MCF 10A (cell line): ENCODE data around the gene BAIAP3. TPM values are rescaled to one million over a fixed set of nuclear protein-coding genes. Genes with fewer than 3 reads are reported as not detected.

Experiments
- BruUV-seq: library from RNA; stranded (reverse); fragments of 400-500 nt; replicated peaks from 2 replicates; lab custom pipeline; 2021; lab: Mats Ljungman, UMichigan
- CTCF ChIA-PET: fragments of 300-600 bp; sonication (Branson Sonifier 250); formaldehyde crosslinking; extraction: SDS; loops from one replicate; lab custom pipeline; 2021; ENCODE audit warnings: antibody characterized with exemption, inconsistent platforms; lab: Yijun Ruan, JAX
- POLR2A ChIA-PET: fragments of 300-600, 350-650 bp; sonication (Branson Sonifier 250); formaldehyde crosslinking; extraction: SDS; loops from one replicate; lab custom pipeline; 2020; ENCODE audit warnings: antibody characterized with exemption, inconsistent platforms; lab: Yijun Ruan, JAX
- DNase-seq: peaks from one replicate; pipeline ENCODE4 v3.0.0-alpha.2; 2018; ENCODE audit not compliant: unreplicated experiment
- H3K27ac Mint-ChIP-seq: one replicate; pipeline ENCODE4 v1.8.0; 2022; ENCODE audit warnings: mild to moderate bottlenecking, low read depth, mixed read lengths; ENCODE audit not compliant: unreplicated experiment
- H3K27me3 Mint-ChIP-seq: one replicate; pipeline ENCODE4 v1.8.0; 2022; ENCODE audit warnings: mixed read lengths; ENCODE audit not compliant: insufficient read depth, unreplicated experiment
- H3K36me3 Mint-ChIP-seq: one replicate; pipeline ENCODE4 v1.8.0; 2022; ENCODE audit warnings: mild to moderate bottlenecking, moderate library complexity, mixed read lengths; ENCODE audit not compliant: insufficient read depth, unreplicated experiment
- H3K4me1 Mint-ChIP-seq: one replicate; pipeline ENCODE4 v1.8.0; 2022; ENCODE audit warnings: mixed read lengths; ENCODE audit not compliant: insufficient read depth, unreplicated experiment
- H3K4me3 Mint-ChIP-seq: one replicate; pipeline ENCODE4 v1.8.0; 2022; ENCODE audit warnings: mild to moderate bottlenecking, moderate library complexity, mixed read lengths; ENCODE audit not compliant: unreplicated experiment
- H3K9me3 Mint-ChIP-seq: one replicate; pipeline ENCODE4 v1.8.0; 2022; ENCODE audit warnings: mixed read lengths; ENCODE audit not compliant: unreplicated experiment
- intact Hi-C: fragments of 100-400 bp; cut with micrococcal nuclease; formaldehyde crosslinking; loops from 2 replicates; pipeline ENCODE4 v1.14.1; 2022
- total RNA-seq: library from RNA; stranded (reverse); gene quantifications from 2 replicates; pipeline ENCODE4 v1.2.3, GENCODE V29; 2022
- TF ChIP-seq, protein P1 (sequence below): fragments of 200-600 bp; IDR thresholded peaks from one replicate; pipeline ENCODE4 v1.8.0; 2022; ENCODE audit warnings: antibody characterized with exemption, mild to moderate bottlenecking; ENCODE audit not compliant: unreplicated experiment

The BAIAP3 gene
- total RNA-seq, 1 experiment from 2014 or later, result 0.75 TPM

DNA sequence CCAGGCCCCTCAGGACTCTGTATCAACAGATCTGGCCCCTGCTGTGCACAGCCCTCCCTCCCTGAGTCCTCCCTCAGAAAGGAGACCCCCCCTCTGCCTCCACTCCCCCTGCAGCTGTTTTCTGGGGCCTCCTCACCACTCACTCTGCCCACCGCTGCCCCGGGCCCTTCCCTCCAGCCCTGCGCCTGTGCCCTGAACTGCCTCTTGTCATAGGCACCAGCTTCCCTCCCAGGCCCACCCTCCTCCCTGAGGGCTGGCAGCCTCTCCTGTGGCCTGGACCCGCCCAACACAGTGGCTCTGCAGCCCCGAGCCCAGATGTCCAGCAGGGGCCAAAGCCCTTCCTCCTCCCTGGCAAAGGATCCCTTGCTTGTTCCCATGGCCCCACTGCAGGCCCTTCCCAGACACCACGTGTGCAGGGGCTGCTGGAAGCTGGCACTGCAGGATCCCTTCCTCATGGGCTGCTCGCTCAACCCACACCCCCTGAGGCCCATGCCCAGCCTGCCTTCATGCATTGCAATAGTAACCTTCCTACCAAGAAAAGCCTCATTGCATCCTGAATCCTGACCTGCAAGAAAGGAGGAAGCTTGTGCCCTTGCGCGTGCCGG, 44.1 kb downstream of the BAIAP3 start:
- Mint-ChIP-seq H3K4me3 (no peak overlapping the region), H3K27me3 (no peaks in the 10 kb centered on the region), H3K36me3 (peaks cover 17% of the 10 kb centered on the region), H3K9me3 (no peaks in the 10 kb centered on the region), H3K27ac (no peak overlapping the region), H3K4me1 (peaks cover 5% of the 10 kb centered on the region)
- intact Hi-C loops, result no loop called here
- TF ChIP-seq, protein P1, sequence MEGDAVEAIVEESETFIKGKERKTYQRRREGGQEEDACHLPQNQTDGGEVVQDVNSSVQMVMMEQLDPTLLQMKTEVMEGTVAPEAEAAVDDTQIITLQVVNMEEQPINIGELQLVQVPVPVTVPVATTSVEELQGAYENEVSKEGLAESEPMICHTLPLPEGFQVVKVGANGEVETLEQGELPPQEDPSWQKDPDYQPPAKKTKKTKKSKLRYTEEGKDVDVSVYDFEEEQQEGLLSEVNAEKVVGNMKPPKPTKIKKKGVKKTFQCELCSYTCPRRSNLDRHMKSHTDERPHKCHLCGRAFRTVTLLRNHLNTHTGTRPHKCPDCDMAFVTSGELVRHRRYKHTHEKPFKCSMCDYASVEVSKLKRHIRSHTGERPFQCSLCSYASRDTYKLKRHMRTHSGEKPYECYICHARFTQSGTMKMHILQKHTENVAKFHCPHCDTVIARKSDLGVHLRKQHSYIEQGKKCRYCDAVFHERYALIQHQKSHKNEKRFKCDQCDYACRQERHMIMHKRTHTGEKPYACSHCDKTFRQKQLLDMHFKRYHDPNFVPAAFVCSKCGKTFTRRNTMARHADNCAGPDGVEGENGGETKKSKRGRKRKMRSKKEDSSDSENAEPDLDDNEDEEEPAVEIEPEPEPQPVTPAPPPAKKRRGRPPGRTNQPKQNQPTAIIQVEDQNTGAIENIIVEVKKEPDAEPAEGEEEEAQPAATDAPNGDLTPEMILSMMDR, result no peak
- no TSS peak for BruUV-seq
- no peak for DNase-seq
- ChIA-PET CTCF (interaction anchor here (1.4 kb wide), 1 partner anchor 14 kb away, joined by 4 read pairs; no protein-coding TSS in a partner anchor), POLR2A (interaction anchor here (0.8 kb wide), 1 partner anchor 26 kb away, joined by 3 read pairs; no protein-coding TSS in a partner anchor)

DNA sequence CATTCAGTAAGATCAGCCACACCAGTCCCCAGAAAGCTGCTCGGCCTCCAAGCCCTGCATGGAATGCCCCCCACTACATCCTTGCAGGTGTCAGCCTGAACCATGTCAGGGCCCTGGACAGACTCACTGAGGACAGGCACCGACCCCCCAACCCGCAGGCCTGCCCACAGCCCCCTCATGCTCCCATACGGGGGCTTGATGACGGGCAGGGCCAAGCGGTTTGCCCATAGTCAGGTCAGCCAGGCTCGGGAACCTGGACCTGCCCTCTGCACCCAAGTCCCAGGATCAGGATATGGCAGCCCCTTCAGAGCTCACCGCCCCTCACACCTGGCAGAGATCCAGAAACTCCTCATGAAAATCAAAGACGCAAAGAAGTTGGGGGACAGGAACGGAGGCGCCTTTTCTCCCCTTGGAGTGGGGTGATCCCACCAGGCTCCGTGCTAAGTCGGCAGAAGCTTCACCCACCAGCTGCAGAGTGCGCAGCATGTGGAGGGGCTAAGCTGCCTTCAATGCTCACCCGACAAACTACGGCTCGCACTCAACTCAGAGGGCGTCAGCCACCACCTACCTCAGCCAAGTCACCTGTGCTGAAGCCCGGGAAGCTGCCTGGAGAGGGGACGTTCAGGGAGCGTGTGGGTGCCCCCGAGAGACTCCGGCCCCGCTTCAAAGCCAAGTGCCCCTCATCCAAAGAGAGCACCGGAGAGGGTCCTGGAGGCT, 44.8 kb downstream of the BAIAP3 start:
- peak overlapping the region; percentile 71 for H3K4me3 Mint-ChIP-seq
- peaks cover 25% of the 10 kb centered on the region for H3K36me3 Mint-ChIP-seq
- TF ChIP-seq, protein P1, result no peak
- no peak for DNase-seq
- POLR2A ChIA-PET, result interaction anchor here (0.6 to 1.9 kb wide), 8 partner anchors 14 to 1539 kb away, joined by 3 to 8 read pairs (median 4); partner anchors contain the start of genes UBE2I and UQCC4
- H3K27me3 Mint-ChIP-seq, result no peaks in the 10 kb centered on the region
- peak overlapping the region; percentile 35 for H3K27ac Mint-ChIP-seq
- BruUV-seq, result no TSS peak
- no peaks in the 10 kb centered on the region for H3K9me3 Mint-ChIP-seq
- intact Hi-C loops, result no loop called here
- CTCF ChIA-PET, result interaction anchor here (1.0 to 1.4 kb wide), 2 partner anchors 13 to 14 kb away, joined by 3 to 4 read pairs; no protein-coding TSS in a partner anchor
- H3K4me1 Mint-ChIP-seq, result peaks cover 5% of the 10 kb centered on the region

- no peaks in the 10 kb centered on the region for H3K27me3 Mint-ChIP-seq
- peak; percentile 74 for DNase-seq
- peak overlapping the region; percentile 71 for H3K4me3 Mint-ChIP-seq
- TF ChIP-seq, protein P1, result no peak
- CTCF ChIA-PET, result interaction anchor here (1.0 kb wide), 1 partner anchor 14 kb away, joined by 3 read pairs; no protein-coding TSS in a partner anchor
- H3K27ac Mint-ChIP-seq, result peak overlapping the region; percentile 35
- intact Hi-C loops, result no loop called here
- POLR2A ChIA-PET, result interaction anchor here (0.6 to 1.9 kb wide), 8 partner anchors 14 to 404 kb away, joined by 3 to 8 read pairs (median 4); partner anchors contain the start of genes NUBP2, SPSB3, UBE2I and UQCC4
- TSS peak; percentile 73 for BruUV-seq
- peaks cover 27% of the 10 kb centered on the region for H3K36me3 Mint-ChIP-seq
- no peaks in the 10 kb centered on the region for H3K9me3 Mint-ChIP-seq
- peaks cover 5% of the 10 kb centered on the region for H3K4me1 Mint-ChIP-seq
These were observed 45.4 kb downstream of the BAIAP3 start for GRCh38 chr16:1378804-1379303.
